Brain microvascular endothelial cell (primary cell): ENCODE data around the gene AGBL4.

Experiments used
- DNase-seq: peaks from one replicate; pipeline ENCODE4 v3.0.0-alpha.2; 2020
- H3K27ac ChIP-seq: fragments of 250-450 bp; sonication (Bioruptor Pico); 2 replicates; pipeline ENCODE4 v1.5.1; 2020; ENCODE audit warnings: mild to moderate bottlenecking, moderate library complexity
- H3K27me3 ChIP-seq: fragments of 250-450 bp; sonication (Bioruptor Pico); replicated peaks from 2 replicates; pipeline ENCODE4 v1.5.1; 2020; ENCODE audit warnings: mild to moderate bottlenecking
- H3K36me3 ChIP-seq: fragments of 250-450 bp; sonication (Bioruptor Pico); replicated peaks from 2 replicates; pipeline ENCODE4 v1.5.1; 2020; ENCODE audit warnings: mild to moderate bottlenecking
- H3K4me3 ChIP-seq: 2 replicates; pipeline ENCODE4 v1.5.1; 2011; ENCODE audit warnings: low read depth, mild to moderate bottlenecking, control low read depth, low read length, moderate library complexity
- CTCF ChIP-seq: IDR thresholded peaks from 2 replicates; pipeline ENCODE4 v1.5.1; 2011; ENCODE audit warnings: low read depth, mild to moderate bottlenecking, moderate library complexity, low read length, control low read depth, inconsistent platforms; ENCODE audit errors: missing control alignments
- in situ Hi-C: cut with HindIII; loops from 2 replicates; pipeline ENCODE4 v1.10.0; 2017; ENCODE audit warnings: low sequenced_read_pairs, low pct_ligation_motif_present

The AGBL4 gene

GRCh38 chr1:48595613-48596012 is 1428.1 kb downstream of the AGBL4 start:
- in situ Hi-C loops, result no loop called here
- Histone ChIP-seq H3K4me3 (no peak overlapping the region), H3K27ac (no peak overlapping the region), H3K36me3 (no peaks in the 10 kb centered on the region), H3K27me3 (no peaks in the 10 kb centered on the region)
- TF ChIP-seq CTCF, result no peak
- DNase-seq, result no peak

GRCh38 chr1:48592330-48592729 is 1431.4 kb downstream of the AGBL4 start:
- H3K4me3 ChIP-seq, result no peak overlapping the region
- TF ChIP-seq CTCF, result no peak
- DNase-seq, result no peak
- H3K27me3 ChIP-seq, result no peaks in the 10 kb centered on the region
- no peaks in the 10 kb centered on the region for H3K36me3 ChIP-seq
- in situ Hi-C loops, result no loop called here
- no peak overlapping the region for H3K27ac ChIP-seq

GRCh38 chr1:48591181-48591580 is 1432.6 kb downstream of the AGBL4 start:
- TF ChIP-seq CTCF, result no peak
- no peak overlapping the region for H3K27ac ChIP-seq
- no peaks in the 10 kb centered on the region for H3K36me3 ChIP-seq
- in situ Hi-C loops, result no loop called here
- DNase-seq, result no peak
- H3K27me3 ChIP-seq, result no peaks in the 10 kb centered on the region
- H3K4me3 ChIP-seq, result no peak overlapping the region

- Histone ChIP-seq H3K4me3 (no peak overlapping the region), H3K27ac (no peak overlapping the region), H3K27me3 (no peaks in the 10 kb centered on the region), H3K36me3 (no peaks in the 10 kb centered on the region)
- TF ChIP-seq CTCF, result no peak
- in situ Hi-C loops, result no loop called here
- DNase-seq, result no peak
Measured at GRCh38 chr1:48588061-48588460, 1435.7 kb downstream of the AGBL4 start.

- Histone ChIP-seq H3K27ac (no peak overlapping the region), H3K4me3 (no peak overlapping the region), H3K27me3 (no peaks in the 10 kb centered on the region), H3K36me3 (no peaks in the 10 kb centered on the region)
- DNase-seq, result no peak
- in situ Hi-C loops, result no loop called here
- no peak for TF ChIP-seq CTCF
Measured at GRCh38 chr1:48582408-48582807, 1441.3 kb downstream of the AGBL4 start.

- H3K36me3 ChIP-seq, result no peaks in the 10 kb centered on the region
- no peak overlapping the region for H3K27ac ChIP-seq
- no peak overlapping the region for H3K4me3 ChIP-seq
- in situ Hi-C loops, result no loop called here
- no peak for TF ChIP-seq CTCF
- DNase-seq, result no peak
- H3K27me3 ChIP-seq, result no peaks in the 10 kb centered on the region
Measured at GRCh38 chr1:48581270-48581669, 1442.5 kb downstream of the AGBL4 start.
